Retina (tissue), 1 donor: ENCODE measurements around the gene PRPF40B.
"Not testable (repeated sequence)": the region's sequence is repeated elsewhere in the genome, so short reads cannot be mapped to it uniquely, and the experiment has no call there.

ENCODE experiments used
- DNase-seq: peaks from one replicate; pipeline ENCODE4 v3.0.0-alpha.2; 2016

Gene PRPF40B

DNA sequence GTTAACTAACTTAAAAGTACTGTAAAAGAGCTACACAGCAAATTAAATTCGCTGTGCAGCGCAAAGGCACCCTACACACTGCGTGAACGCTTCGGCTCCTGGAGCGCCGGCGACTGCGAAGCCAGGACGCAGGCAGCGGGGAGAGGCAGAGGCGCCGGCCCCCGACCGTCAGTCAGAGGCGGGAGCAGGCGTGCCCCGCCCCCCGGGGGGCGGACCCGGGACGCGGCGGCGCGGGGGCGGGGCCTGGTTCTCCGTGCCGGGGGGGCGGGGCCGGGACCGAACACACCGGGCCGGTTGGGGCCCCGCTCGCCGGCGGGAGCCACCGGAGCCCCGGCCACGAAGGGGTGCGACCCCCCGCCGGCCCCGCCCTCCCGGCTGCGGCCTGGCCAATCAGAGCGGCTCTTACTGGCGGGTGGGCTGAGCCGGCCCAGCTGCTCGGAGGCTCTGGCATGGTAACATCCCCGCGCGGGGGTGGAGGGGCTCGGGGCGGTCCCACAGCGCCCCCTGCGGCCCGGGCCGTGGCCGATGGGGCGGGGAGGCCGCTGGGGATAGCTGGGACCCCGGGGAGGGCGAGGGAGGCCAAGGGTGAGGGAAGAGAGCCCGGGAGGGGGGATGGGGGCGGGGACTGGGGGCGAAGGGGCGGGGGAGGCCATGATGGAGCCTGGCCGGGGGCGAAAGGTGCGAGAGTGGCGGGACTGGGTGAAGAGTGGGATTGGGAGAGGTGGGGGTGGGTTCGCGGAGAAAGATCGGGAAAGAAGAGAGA is at the start of gene PRPF40B:
TSS of gene PRPF40B (plus strand) at position 420 of the 763 bp plus-strand sequence. CDS start at position 450, 30 bp downstream.
- DNase-seq: peak; percentile 85

DNA sequence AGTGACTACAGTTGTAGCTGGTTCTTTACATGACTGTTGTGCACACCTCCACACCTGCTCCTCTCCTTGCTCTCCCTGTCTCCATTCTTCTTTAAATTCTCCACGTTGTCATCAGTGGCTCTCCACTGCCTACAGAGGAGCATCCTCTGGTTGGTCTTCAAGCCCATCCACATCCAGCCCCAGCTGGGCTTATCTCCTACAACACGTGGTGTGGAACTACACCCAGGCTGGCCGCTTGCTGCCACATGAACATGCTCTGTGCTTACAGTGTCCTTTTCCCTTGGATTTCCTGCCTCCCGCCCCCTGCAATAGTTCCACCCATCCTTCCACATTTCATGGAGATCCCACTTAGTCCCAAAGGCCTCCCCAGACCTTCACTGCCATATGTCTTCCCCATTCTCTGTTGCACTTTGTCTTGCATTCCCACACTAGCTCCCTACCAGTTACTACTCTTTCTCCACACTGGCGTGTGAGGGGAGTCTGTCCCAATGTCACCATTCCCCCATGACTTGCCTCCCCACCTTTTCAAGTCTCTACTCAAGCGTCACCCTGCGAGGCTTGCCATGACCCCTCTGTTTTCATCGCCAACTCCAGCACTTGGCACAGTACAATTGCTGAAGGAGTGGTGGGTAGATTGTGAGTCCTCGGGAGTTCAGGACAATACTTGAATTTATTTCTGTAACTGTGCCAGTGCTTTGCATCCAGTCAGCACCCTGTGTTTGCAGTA is 45.6 kb upstream of the PRPF40B start:
- no peak for DNase-seq

- peak; percentile 24 for DNase-seq
Observed at GRCh38 chr12:49578471-49579112, 44.8 kb upstream of the PRPF40B start.

DNA sequence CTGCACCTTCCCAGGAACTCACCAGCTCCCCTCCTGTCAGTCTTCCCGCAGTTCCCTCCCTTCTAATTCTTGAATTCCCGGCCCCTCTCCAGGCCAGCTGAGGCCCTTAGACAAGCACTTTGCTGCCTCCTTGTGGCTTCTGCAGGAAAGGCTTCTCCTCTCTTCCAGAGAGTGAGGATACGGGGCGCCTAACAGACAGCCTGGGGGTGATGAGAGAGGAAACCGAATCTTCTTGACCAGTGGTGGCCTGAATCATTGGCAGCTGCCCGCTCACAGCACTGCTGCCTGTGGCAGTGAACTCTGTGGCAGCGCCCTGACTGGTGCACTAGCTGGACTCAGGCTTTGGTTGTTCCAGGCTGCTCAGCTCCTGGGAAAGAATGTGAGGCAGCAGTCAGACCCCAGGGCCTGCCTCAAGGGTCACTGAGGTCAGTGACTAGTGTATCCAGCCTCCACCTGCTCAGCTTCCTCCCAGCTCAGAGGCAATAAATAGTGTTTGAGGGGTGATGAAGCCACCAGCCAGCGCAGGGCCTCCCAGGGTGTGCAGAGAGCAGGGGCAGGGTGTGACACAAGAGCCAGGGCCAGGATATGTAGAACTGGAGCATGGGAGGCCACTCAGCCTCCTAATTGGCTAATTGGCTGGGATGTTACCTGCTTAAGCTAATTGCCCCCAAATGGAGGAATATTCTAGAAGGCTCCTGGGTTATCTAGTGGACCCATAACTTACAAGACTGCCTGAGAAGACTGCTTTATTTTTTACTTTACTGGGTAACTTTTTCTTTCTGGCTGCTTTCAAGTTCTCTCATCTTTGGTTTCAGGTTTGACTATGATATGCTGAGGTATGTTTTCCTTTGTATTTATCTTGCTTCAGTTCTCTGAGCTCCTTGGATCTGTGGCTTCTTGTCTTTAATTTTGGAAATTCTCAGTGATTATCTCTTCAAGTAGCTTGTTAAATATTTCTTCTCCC is 42.5 kb upstream of the PRPF40B start:
- DNase-seq: peak; percentile 89

- DNase-seq: no peak
Observed at GRCh38 chr12:49582201-49582600, 41.2 kb upstream of the PRPF40B start.

GRCh38 chr12:49582850-49583249 is 40.5 kb upstream of the PRPF40B start:
- DNase-seq: no peak

DNA sequence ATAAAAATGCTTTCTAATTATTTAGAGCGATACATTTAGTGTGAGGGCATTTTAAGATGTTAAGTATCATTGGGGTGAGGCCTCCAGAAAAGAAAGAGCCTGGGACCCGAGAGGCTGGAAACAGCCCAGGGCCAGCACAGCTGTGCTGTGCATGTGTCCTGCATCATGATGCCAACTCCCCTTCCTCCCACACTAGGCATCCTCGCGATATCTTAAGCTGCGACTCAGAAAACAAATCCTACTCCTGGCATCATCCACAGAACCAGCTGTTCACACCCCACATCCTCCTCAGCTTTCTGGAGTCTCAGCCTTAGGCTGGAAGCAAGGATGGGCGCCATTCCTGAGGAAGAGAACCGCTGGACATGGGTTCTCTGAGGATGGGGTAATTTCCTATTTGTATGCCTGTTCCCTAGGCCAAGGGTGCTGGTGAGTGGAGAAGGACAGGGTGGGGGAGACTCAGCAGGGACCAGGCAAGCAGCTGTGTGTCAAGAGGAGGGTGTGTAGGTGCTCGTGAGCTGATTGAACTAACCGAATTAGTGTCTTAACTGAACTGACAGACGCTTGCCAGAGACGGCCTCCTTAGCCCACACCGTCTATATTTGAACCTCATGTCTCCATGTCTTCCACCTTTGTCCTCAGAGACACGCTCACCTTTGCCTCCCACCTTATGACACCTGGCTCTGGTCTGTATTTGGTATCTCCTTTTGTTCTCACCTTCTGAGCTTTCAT is 39.8 kb upstream of the PRPF40B start:
- DNase-seq: no peak

DNA sequence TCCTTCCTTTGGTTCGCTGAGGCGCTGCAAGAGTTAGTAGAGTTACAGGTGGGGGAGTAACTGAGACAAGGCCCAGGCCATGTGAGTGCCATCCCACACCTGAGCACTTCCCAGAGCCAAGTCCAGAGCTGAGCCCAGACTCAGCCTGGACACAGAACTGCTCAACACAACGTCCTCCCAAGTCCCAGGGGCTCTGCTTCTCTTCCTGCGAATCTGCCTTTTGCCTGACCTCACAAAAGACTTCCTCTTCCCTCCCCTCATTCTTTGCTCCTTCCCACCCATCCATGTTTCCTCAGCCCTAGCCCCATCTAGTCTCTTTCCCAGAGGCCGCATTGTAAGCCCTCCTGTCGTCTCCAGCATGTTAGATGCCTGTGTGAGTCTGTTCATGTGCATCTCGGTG is 38.8 kb upstream of the PRPF40B start:
- no peak for DNase-seq

DNA sequence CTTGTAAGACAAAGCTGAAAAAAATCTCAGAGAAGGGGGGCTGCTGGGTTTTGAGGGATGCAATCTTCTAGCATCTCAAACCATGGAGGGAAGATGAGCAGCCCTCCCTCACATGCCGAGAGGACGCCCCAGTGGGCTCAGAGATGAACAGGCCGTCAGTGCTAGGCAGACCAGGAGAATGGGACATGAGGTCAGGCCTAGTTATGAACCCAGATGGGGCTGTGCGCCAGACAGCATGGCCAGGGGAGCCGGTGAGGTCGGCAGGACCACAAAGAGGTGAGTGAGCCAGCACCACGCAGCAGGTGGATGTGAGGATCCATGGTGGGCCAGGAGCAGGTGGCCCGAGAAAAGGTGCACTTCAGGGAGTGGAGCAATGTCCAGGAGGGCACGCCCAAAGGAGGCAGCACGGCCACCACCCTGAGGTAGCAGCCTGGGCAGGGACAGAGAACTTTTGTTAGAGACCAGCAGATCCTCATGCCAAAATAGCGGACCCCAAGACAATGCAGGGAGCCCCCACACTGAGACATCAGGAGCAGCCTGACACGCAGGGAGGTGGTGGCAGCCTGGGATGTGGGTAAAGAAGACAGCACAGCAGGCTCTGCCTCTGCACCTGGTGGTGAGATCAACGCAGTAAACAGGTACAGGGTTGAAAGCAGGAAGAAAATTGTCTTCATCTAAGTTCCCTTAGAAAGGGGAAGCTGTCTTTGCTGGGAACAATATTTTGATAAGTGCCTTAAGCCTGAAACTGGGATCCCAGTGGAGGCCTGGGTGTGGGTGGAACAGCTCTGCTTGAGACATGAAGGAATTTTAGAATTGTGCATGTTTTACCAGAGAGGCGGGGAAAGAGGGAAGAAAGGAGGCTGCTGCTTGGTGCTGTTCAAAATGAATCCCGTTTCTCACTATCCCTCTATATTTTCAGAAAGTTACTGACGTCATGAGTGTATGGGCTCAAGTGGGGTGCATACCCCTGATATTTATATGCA is 37.6 kb upstream of the PRPF40B start:
- no peak for DNase-seq

- DNase-seq: no peak
Observed at GRCh38 chr12:49587174-49587908, 36.0 kb upstream of the PRPF40B start.

GRCh38 chr12:49588281-49588680 is 35.1 kb upstream of the PRPF40B start:
- no peak for DNase-seq

GRCh38 chr12:49588721-49589516 is 34.4 kb upstream of the PRPF40B start:
- DNase-seq: no peak

DNA sequence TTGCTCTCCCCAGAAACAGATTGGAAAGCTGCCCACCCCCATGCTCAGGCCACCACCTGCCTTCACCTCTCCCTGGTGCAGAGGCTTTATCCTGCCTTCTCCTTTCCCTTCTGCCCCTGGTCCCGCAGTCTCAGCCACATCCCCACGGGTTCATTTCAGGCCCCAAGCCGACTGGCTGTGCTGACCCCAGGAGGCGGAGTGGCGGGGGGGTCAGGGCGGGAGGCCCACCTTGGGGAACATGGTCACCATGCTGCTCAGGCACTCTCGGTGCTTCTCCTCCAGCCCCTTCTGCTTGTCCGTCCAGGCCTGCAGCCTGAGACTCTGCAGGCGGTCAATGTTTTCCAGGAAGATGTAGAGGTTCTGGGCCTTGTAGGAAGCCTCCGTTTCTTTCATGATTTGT is 24.8 kb upstream of the PRPF40B start:
- DNase-seq: peak; percentile 44

- no peak for DNase-seq
Observed at GRCh38 chr12:49599961-49600360, 23.4 kb upstream of the PRPF40B start.

DNA sequence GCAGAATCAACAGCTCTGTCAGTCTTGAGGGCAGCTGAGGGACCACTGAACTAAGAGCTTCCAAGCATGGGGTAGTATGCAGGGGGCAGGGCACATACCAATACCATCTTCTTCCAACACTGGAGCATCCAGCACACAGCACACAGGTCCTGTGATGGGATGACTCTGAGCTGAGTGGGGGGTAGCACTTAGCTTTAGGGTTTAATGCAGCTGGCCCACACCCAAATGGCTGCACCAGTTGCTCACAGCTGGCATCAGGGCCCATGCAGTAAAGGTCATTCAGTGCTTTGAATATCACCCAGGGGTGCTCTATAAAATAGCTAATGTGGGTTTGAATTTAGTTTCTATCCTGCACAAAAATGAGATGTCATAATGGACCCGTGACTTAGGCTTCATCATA is 19.6 kb upstream of the PRPF40B start:
- no peak for DNase-seq

GRCh38 chr12:49604856-49605255 is 18.5 kb upstream of the PRPF40B start:
- DNase-seq: peak; percentile 15

DNA sequence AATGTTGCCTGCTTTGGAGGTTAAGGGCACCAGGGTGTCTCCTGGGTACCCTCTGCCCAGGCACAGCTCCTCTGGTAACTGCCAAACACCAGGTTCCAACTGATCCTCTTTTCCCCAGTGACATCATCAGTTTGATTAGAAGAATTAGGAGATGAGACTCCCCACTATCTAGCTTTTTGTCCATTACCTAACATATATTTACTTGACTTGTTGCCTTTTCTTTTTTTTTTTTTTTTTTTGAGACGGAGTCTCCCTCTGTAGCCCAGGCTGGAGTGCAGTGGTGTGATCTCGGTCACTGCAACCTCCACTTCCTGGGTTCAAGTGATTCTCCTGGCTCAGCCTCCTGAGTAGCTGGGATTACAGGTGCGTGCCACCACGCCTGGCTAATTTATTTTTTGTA is 17.8 kb upstream of the PRPF40B start, which contains the start of gene FAM186B:
TSS of gene FAM186B (minus strand) at position 101 of the 400 bp plus-strand sequence. CDS start 162 bp downstream, outside the sequence.
- DNase-seq: not testable (repeated sequence)

DNA sequence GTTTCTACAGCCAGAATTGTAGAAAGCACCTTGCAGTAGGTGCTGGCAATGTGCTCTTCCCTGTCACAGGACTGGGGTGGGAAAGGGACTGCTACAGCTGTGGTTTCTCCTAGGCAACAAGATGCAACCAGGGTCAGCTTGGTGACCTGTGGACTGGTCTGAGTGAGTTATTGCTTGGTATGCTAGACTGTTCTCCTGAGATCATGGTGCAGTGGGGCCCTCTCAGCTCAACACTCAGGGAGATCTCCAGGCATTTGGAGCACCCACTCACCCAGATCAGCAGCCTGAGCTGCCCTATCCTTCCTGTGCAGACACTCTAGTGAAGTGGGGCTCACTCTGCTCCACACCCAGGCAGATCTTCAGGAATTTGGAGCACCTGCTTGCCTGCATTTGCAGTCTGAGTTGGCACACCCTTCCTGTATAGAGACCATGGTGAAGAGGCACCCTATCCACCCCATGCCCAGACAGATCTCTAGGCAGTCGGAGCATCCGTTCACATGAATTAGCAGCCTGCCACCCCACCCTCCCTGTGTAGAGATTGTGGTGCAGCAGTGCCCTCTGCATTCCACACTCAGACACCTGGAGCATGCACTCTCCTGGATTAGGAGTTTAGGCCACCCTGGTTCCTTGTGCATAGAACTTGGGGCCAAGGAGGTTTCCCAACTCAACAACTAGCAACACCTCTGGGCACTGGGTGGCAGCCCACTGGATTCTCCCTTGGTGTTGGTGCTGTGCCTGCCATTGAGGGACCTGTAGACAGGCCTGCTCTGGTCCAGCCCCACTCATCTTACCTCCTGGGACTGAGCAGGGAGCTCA is 14.1 kb upstream of the PRPF40B start:
- DNase-seq: no peak
